Cardiac muscle cell (in vitro differentiated cells and primary cell): Measurements from ENCODE around the gene ZMYND8. TPM values are rescaled to one million over a fixed set of nuclear protein-coding genes. Genes with fewer than 3 reads are reported as not detected.
"Not testable (repeated sequence)": the region's sequence is repeated elsewhere in the genome, so short reads cannot be mapped to it uniquely, and the experiment has no call there.

Experiments used
- DNase-seq, 2 donors: peaks; one replicate each; pipeline versions ENCODE4 v3.0.0 to v3.0.0-alpha.2; 2010 to 2017; ENCODE audit warnings: low read depth in 1 of 2, low spot score in 1 of 2
- H3K27ac ChIP-seq: fragments of 200-600 bp; sonication (generic); 2 replicates; pipeline ENCODE4 v1.5.1; 2016
- H3K27me3 ChIP-seq: fragments of 200-600 bp; sonication (generic); 2 replicates; pipeline ENCODE4 v1.6.0; 2016; ENCODE audit warnings: control low read depth
- H3K36me3 ChIP-seq: fragments of 200-600 bp; sonication (generic); 2 replicates; pipeline ENCODE4 v1.5.1; 2016; ENCODE audit warnings: control low read depth
- H3K4me1 ChIP-seq: fragments of 200-600 bp; sonication (generic); 2 replicates; pipeline ENCODE4 v1.8.1; 2017; ENCODE audit warnings: low read depth, mild to moderate bottlenecking, mixed run types
- H3K4me3 ChIP-seq: fragments of 200-600 bp; sonication (generic); 2 replicates; pipeline ENCODE4 v1.5.1; 2016; ENCODE audit warnings: mild to moderate bottlenecking
- H3K9me3 ChIP-seq: fragments of 200-600 bp; sonication (generic); 2 replicates; pipeline ENCODE4 v1.5.1; 2017; ENCODE audit warnings: low read depth, mild to moderate bottlenecking, control low read depth
- polyA plus RNA-seq: library from polyadenylated mRNA; unstranded; fragments of >200 nt; fragmentation: Nextera tagmentation; extraction: Ambion mirVana; gene quantifications from 2 replicates; pipeline ENCODE4 v1.2.1, GENCODE V29; 2016
- total RNA-seq: library from RNA; depleted of rRNA; stranded (reverse); fragments of >200 nt; gene quantifications from 2 replicates; pipeline ENCODE4 v1.2.3, GENCODE V29; 2016
- TF ChIP-seq, protein P1 (sequence below): IDR thresholded peaks from 2 replicates; pipeline ENCODE4 v1.5.1; 2012; ENCODE audit warnings: low read depth, mild to moderate bottlenecking, low read length

Gene ZMYND8
- total and polyA plus RNA-seq, 2 experiments from 2014 or later = 27.5 to 45.0 TPM

DNA sequence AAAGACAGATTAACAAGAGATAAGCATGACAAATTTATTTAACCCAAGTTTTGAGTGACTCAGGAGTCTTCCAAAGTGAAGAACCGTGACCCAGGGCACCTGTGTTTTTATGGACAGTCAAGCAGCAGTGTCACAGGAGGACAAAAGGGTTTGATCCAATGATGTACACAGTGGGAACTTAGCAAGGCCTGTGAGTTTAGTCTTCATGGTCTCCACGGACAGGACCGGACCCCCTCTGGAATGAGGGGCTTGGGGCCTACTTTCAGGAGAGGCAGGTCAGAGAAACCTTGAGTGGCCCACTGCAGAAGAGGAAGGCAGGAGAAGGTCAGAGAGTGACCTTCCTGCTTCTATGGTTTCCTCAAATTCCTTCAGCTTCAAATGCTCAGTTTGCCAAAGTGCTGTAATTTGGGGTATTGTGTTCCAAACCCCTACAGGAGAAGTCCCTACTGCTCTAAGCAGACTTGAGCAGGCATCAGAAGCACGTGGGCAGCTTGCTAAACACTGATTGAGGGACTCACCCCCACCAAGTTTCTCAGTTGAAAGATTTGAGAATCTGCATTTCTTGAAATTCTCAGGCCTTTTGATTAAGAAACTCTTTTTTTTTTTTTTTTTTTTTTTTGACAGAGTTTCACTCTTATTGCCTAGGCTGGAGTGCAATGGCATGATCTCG, 26.4 kb upstream of the ZMYND8 start:
- Histone ChIP-seq H3K27ac (no peak overlapping the region), H3K9me3 (no peaks in the 10 kb centered on the region), H3K4me3 (no peak overlapping the region), H3K36me3 (no peaks in the 10 kb centered on the region), H3K4me1 (no peaks in the 10 kb centered on the region), H3K27me3 (no peaks in the 10 kb centered on the region)
- no peak for DNase-seq
- TF ChIP-seq, protein P1, sequence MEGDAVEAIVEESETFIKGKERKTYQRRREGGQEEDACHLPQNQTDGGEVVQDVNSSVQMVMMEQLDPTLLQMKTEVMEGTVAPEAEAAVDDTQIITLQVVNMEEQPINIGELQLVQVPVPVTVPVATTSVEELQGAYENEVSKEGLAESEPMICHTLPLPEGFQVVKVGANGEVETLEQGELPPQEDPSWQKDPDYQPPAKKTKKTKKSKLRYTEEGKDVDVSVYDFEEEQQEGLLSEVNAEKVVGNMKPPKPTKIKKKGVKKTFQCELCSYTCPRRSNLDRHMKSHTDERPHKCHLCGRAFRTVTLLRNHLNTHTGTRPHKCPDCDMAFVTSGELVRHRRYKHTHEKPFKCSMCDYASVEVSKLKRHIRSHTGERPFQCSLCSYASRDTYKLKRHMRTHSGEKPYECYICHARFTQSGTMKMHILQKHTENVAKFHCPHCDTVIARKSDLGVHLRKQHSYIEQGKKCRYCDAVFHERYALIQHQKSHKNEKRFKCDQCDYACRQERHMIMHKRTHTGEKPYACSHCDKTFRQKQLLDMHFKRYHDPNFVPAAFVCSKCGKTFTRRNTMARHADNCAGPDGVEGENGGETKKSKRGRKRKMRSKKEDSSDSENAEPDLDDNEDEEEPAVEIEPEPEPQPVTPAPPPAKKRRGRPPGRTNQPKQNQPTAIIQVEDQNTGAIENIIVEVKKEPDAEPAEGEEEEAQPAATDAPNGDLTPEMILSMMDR = no peak

DNA sequence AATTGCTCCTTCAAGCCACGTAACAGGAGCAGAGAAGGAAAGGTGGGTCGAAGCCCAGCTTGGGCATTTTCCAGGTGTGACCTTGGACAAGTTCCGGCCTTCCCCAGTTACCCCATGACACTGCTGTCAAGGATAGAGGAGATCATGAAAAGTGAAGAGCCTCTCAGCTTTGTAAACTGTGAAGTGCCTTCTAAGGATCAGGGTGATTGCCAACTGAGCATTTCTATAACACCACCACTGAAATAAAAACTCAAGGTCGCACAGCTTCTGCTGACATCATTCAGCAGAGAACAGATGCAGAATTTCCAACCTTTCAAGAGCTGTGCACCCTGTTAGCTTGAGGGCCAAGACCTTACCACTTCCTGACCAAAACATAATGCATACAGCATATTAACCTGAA, 24.0 kb upstream of the ZMYND8 start:
- no peaks in the 10 kb centered on the region for H3K27me3 ChIP-seq

DNA sequence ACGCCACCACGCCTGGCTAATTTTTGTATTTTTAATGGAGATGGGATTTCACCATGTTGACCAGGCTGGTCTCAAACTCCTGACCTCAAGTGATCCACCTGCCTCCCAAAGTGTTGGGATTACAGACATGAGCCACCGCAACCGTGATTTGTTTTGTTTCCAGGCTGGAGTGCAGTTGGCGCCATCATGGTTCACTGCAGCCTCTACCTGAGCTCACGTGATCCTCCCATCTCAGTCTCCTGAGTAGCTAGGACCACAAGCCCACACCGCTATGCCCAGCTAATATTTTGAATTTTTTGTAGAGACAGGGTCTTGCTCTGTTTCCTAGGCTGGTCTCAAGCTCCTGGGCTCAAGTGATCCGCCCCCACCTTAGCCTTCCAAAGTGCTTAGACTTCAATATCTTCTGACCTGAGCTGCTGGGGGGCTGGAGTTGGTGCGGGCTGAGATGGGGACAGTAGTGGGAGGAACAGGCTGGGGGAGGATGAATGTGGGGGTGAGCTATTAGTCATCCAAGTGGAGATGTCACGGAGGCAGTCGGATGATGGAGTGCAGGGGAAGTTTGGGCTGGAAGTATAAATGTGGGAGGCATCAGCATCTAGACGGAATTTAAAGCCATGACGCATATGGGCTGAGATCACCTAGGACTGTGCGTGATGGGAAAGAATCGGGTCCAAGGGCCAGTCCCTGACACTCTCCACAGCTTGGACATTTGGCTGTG, 23.1 kb upstream of the ZMYND8 start:
- no peak overlapping the region for H3K4me3 ChIP-seq
- H3K27ac ChIP-seq = no peak overlapping the region
- no peaks in the 10 kb centered on the region for H3K4me1 ChIP-seq
- TF ChIP-seq, protein P1 = no peak
- no peaks in the 10 kb centered on the region for H3K36me3 ChIP-seq
- no peaks in the 10 kb centered on the region for H3K9me3 ChIP-seq
- no peaks in the 10 kb centered on the region for H3K27me3 ChIP-seq
- DNase-seq = peak in 1 of 2 donors; percentile 93

More for the DNA sequence above, 24.0 kb upstream of the ZMYND8 start:
- H3K4me1 ChIP-seq = no peaks in the 10 kb centered on the region
- no peak overlapping the region for H3K4me3 ChIP-seq
- no peaks in the 10 kb centered on the region for H3K36me3 ChIP-seq
- no peak overlapping the region for H3K27ac ChIP-seq
- TF ChIP-seq, protein P1 = no peak
- peak in 1 of 2 donors; percentile 34 for DNase-seq
- no peaks in the 10 kb centered on the region for H3K9me3 ChIP-seq

DNA sequence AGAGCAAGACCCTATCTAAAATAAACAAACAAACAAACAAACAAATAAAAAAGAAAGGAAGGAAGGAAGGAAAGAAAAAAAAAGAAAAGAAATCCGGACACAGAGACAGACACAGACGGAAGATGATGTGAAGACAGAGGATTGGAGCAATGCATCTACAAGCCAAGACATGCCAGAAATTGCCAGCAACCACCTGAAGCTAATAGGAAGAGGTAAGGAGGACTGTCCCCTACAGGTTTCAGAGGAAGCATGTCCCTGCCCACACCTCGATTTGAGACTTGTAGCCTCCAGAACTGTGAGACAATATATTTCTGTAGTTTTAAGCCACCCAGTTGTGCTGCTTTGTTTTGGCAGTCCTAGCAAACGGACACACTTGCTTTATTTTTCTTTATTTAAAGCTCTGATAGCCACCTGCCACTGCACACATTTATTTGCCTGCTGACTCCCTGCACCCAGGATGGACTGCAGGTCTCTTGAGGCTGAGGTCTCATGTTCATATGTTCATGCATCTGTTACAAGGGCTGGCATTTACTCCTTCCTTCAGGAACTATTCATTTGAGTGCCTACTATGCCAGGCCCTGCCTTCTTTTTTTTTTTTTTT, 20.7 kb upstream of the ZMYND8 start:
- Histone ChIP-seq H3K9me3 (no peaks in the 10 kb centered on the region), H3K4me3 (no peak overlapping the region), H3K27me3 (no peaks in the 10 kb centered on the region), H3K27ac (no peak overlapping the region), H3K4me1 (no peaks in the 10 kb centered on the region), H3K36me3 (no peaks in the 10 kb centered on the region)
- DNase-seq = no peak
- TF ChIP-seq, protein P1 = no peak

DNA sequence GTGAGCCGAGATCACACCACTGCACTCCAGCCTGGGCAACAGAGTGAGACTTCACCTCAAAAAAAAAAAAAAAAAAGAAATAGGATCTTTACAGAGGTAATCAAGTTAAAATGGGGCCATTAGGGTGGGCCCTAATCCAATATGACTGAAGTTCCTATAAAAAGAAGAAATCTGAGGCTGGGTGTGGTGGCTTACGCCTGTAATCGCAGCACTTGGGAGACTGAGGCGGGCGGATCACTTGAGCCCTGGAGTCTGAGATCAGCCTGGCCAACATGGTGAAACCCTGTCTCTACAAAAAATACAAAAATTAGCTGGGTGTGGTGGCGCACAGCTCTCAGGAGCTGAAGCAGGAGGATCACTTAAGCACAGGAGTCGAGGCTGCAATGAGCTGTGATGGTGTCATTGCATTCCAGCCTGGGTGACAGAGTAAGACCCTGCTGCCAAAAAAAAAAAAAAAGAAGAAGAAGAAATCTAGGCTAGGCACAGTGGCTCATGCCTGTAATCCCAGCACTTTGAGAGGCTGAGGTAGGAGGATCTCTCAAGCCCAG, 19.7 kb upstream of the ZMYND8 start:
- H3K4me3 ChIP-seq, H3K27me3 ChIP-seq, H3K4me1 ChIP-seq, H3K36me3 ChIP-seq, H3K9me3 ChIP-seq, DNase-seq, H3K27ac ChIP-seq: not testable (repeated sequence)

DNA sequence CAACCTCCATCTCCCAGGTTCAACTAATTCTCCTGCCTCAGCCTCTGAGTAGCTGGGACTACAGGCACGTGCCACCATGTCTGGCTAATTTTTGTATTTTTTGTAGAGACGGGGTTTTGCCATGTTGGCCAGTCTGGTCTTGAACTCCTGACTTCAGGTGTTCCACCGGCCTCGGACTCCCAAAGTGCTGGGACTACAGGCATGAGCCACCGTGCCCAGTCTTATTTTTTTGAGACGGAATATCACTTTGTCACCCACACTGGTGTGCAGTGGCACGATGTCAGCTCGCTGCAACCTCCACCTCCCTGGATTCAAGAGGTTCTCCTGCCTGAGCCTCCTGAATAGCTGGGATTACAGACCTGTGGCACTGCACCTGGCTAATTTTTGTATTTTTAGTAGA, 17.6 kb upstream of the ZMYND8 start:
- H3K27ac ChIP-seq, H3K4me1 ChIP-seq, H3K27me3 ChIP-seq, DNase-seq, H3K9me3 ChIP-seq, H3K36me3 ChIP-seq, H3K4me3 ChIP-seq: not testable (repeated sequence)
